Suprapubic skin (tissue), 4 donors: ENCODE results near the gene TIMM8A. TPM values are rescaled to one million over a fixed set of nuclear protein-coding genes. Genes with fewer than 3 reads are reported as not detected.
"Not testable (repeated sequence)": the region's sequence is repeated elsewhere in the genome, so short reads cannot be mapped to it uniquely, and the experiment has no call there.

Experiments
- DNase-seq, 2 donors: peaks; one replicate each; pipeline ENCODE4 v3.0.0-alpha.2; 2019; ENCODE audit warnings: low spot score in 2 of 2
- H3K27ac ChIP-seq: fragments of 200-600 bp; sonication (generic); one replicate; pipeline ENCODE4 v1.5.1; 2019
- H3K27me3 ChIP-seq: fragments of 200-600 bp; sonication (generic); one replicate; pipeline ENCODE4 v1.5.1; 2019
- H3K36me3 ChIP-seq: fragments of 200-600 bp; sonication (generic); one replicate; pipeline ENCODE4 v1.5.1; 2019
- H3K4me1 ChIP-seq: fragments of 200-600 bp; sonication (generic); one replicate; pipeline ENCODE4 v1.5.1; 2019
- H3K4me3 ChIP-seq: fragments of 200-600 bp; sonication (generic); one replicate; pipeline ENCODE4 v1.5.1; 2019; ENCODE audit warnings: mild to moderate bottlenecking
- H3K9me3 ChIP-seq: fragments of 200-600 bp; sonication (generic); one replicate; pipeline ENCODE4 v1.5.1; 2019
- CTCF ChIP-seq, 2 donors: fragments of 200-600 bp in 1 of 2; fragments of 450-650 bp in 1 of 2; sonication (generic) in 1 of 2; IDR thresholded peaks; one replicate each; pipeline ENCODE4 v1.5.1; 2016 to 2019; ENCODE audit warnings: antibody characterized with exemption in 2 of 2, mild to moderate bottlenecking in 1 of 2, moderate library complexity in 1 of 2
- EP300 ChIP-seq: sonication (generic); formaldehyde crosslinking; IDR thresholded peaks from one replicate; pipeline ENCODE4 v1.6.1; 2017; ENCODE audit warnings: antibody characterized with exemption
- POLR2A ChIP-seq, 2 donors: fragments of 450-650 bp; IDR thresholded peaks; one replicate each; pipeline ENCODE4 v1.6.1; 2017; ENCODE audit warnings: antibody characterized with exemption in 2 of 2, mild to moderate bottlenecking in 2 of 2, moderate library complexity in 2 of 2
- POLR2AphosphoS5 ChIP-seq, 3 donors: sonication (generic); formaldehyde crosslinking; IDR thresholded peaks; one replicate each; pipeline ENCODE4 v1.6.1; 2017; ENCODE audit warnings: antibody characterized with exemption in 3 of 3
- WGBS: methylation state at CpG from one replicate; pipeline ENCODE4 v1.1.5; 2018; 5-methylcytosine and 5-hydroxymethylcytosine counted together
- total RNA-seq, 4 donors: library from RNA; depleted of rRNA; stranded (reverse); fragments of >200 nt; gene quantifications; one replicate each; pipeline ENCODE4 v1.1.0, GENCODE V29; 2016

Gene TIMM8A
- total RNA-seq, 4 donors from 2014 or later, result 7.9 to 9.0 (median 8.4) TPM

- H3K4me1 ChIP-seq, result no peaks in the 10 kb centered on the region
- TF ChIP-seq POLR2AphosphoS5 (IDR thresholded peaks at IDR 0.05), result no peak
- peak in 1 of 2 donors; percentile 10 for TF ChIP-seq CTCF (IDR thresholded peaks at IDR 0.05)
- H3K36me3 ChIP-seq, result no peaks in the 10 kb centered on the region
- H3K27ac ChIP-seq, result no peak overlapping the region
- WGBS, result 52% methylated on average over 5 of the region's 5 CpGs
- DNase-seq, result no peak
- no peaks in the 10 kb centered on the region for H3K9me3 ChIP-seq
- no peaks in the 10 kb centered on the region for H3K27me3 ChIP-seq
- no peak overlapping the region for H3K4me3 ChIP-seq
Observed at GRCh38 chrX:101357166-101357795, 8.7 kb upstream of the TIMM8A start.

- Histone ChIP-seq H3K36me3 (no peaks in the 10 kb centered on the region), H3K27me3 (no peaks in the 10 kb centered on the region), H3K9me3 (no peaks in the 10 kb centered on the region), H3K4me1 (peaks cover 8% of the 10 kb centered on the region), H3K4me3 (peak overlapping the region; percentile 59), H3K27ac (peak overlapping the region; percentile 86)
- DNase-seq, result no peak
- 35% methylated on average over 4 of the region's 4 CpGs for WGBS
- TF ChIP-seq POLR2A (IDR thresholded peaks at IDR 0.05), result no peak
- no peak for TF ChIP-seq CTCF (IDR thresholded peaks at IDR 0.05)
- no peak for TF ChIP-seq POLR2AphosphoS5 (IDR thresholded peaks at IDR 0.05)
- TF ChIP-seq EP300, result no peak
Observed at GRCh38 chrX:101349193-101349562, 636 bp upstream of the TIMM8A start.

- WGBS, result 23% methylated on average over 9 of the region's 14 CpGs
- H3K9me3 ChIP-seq, result no peaks in the 10 kb centered on the region
- DNase-seq, result no peak
Observed at GRCh38 chrX:101347859-101348451, 587 bp downstream of the TIMM8A start.

GRCh38 chrX:101337776-101338271 lies 10.7 kb downstream of the TIMM8A start:
- Histone ChIP-seq H3K4me1 (no peaks in the 10 kb centered on the region), H3K27ac (no peak overlapping the region), H3K4me3 (no peak overlapping the region), H3K36me3 (no peaks in the 10 kb centered on the region), H3K9me3 (no peaks in the 10 kb centered on the region), H3K27me3 (no peaks in the 10 kb centered on the region)
- no peak for TF ChIP-seq POLR2AphosphoS5 (IDR thresholded peaks at IDR 0.05)
- no peak for TF ChIP-seq CTCF (IDR thresholded peaks at IDR 0.05)
- no peak for TF ChIP-seq EP300
- no peak for TF ChIP-seq POLR2A (IDR thresholded peaks at IDR 0.05)
- no peak for DNase-seq
- WGBS, result 84% methylated on average over 4 of the region's 4 CpGs

More at GRCh38 chrX:101347859-101348451, 587 bp downstream of the TIMM8A start:
- TF ChIP-seq POLR2A (IDR thresholded peaks at IDR 0.05) (no peak), CTCF (IDR thresholded peaks at IDR 0.05) (no peak), EP300 (no peak), POLR2AphosphoS5 (IDR thresholded peaks at IDR 0.05) (no peak)
- Histone ChIP-seq H3K4me1 (peaks cover 8% of the 10 kb centered on the region), H3K27ac (peak overlapping the region; percentile 86), H3K27me3 (no peaks in the 10 kb centered on the region), H3K36me3 (no peaks in the 10 kb centered on the region), H3K4me3 (peak overlapping the region; percentile 59)

GRCh38 chrX:101334310-101334709 lies 14.2 kb downstream of the TIMM8A start:
- not testable (repeated sequence) for H3K4me1 ChIP-seq, H3K9me3 ChIP-seq, DNase-seq, H3K27ac ChIP-seq, H3K36me3 ChIP-seq, H3K4me3 ChIP-seq, H3K27me3 ChIP-seq
- 68% methylated on average over 7 of the region's 7 CpGs for WGBS

GRCh38 chrX:101326600-101326999 lies 21.9 kb downstream of the TIMM8A start:
- H3K36me3 ChIP-seq, H3K27ac ChIP-seq, H3K9me3 ChIP-seq, H3K27me3 ChIP-seq, H3K4me3 ChIP-seq, DNase-seq, H3K4me1 ChIP-seq: not testable (repeated sequence)
- 72% methylated on average over 3 of the region's 3 CpGs for WGBS
